IPS-15b (cell line): ENCODE data around the gene LIAS.
"Not testable (repeated sequence)": the region's sequence is repeated elsewhere in the genome, so short reads cannot be mapped to it uniquely, and the experiment has no call there.

Source experiments
- H3K27me3 ChIP-seq: one replicate; pipeline ENCODE4 v1.6.1; 2013; ENCODE audit warnings: low read length; ENCODE audit not compliant: control insufficient read depth, insufficient read depth
- H3K36me3 ChIP-seq: one replicate; pipeline ENCODE4 v1.6.1; 2013; ENCODE audit warnings: low read length; ENCODE audit not compliant: control insufficient read depth, insufficient read depth
- H3K4me1 ChIP-seq: one replicate; pipeline ENCODE4 v1.6.1; 2013; ENCODE audit warnings: mild to moderate bottlenecking, low read length; ENCODE audit not compliant: control insufficient read depth, insufficient read depth
- H3K4me3 ChIP-seq: one replicate; pipeline ENCODE4 v1.5.1; 2013; ENCODE audit warnings: low read depth, low read length
- H3K9ac ChIP-seq: one replicate; pipeline ENCODE4 v1.6.1; 2013; ENCODE audit warnings: low read depth, mild to moderate bottlenecking, low read length
- H3K9me3 ChIP-seq: one replicate; pipeline ENCODE4 v1.6.1; 2013; ENCODE audit warnings: mild to moderate bottlenecking, low read length; ENCODE audit not compliant: control insufficient read depth, insufficient read depth

The LIAS gene

GRCh38 chr4:39458505-39459300 is at the start of gene LIAS, which contains the start of gene RPL9:
Gene LIAS (plus strand): TSS chr4:39459056. CDS start chr4:39459118, 62 bp downstream.
Gene RPL9 (minus strand): TSS chr4:39458922. CDS start chr4:39458439, 483 bp downstream.
- H3K9me3 ChIP-seq = no peaks in the 10 kb centered on the region
- H3K9ac ChIP-seq = peak within 1 kb of the TSS; percentile 100
- H3K4me1 ChIP-seq = peaks cover 2% of the 10 kb centered on the region
- peaks cover 25% of the 10 kb centered on the region for H3K36me3 ChIP-seq
- H3K4me3 ChIP-seq = peak within 1 kb of the TSS; percentile 86
- H3K27me3 ChIP-seq = no peaks in the 10 kb centered on the region

GRCh38 chr4:39410415-39410814 is 48.4 kb upstream of the LIAS start:
- Histone ChIP-seq H3K4me1 (no peaks in the 10 kb centered on the region), H3K36me3 (no peaks in the 10 kb centered on the region), H3K9ac (no peak overlapping the region), H3K4me3 (no peak overlapping the region), H3K9me3 (no peaks in the 10 kb centered on the region), H3K27me3 (no peaks in the 10 kb centered on the region)

DNA sequence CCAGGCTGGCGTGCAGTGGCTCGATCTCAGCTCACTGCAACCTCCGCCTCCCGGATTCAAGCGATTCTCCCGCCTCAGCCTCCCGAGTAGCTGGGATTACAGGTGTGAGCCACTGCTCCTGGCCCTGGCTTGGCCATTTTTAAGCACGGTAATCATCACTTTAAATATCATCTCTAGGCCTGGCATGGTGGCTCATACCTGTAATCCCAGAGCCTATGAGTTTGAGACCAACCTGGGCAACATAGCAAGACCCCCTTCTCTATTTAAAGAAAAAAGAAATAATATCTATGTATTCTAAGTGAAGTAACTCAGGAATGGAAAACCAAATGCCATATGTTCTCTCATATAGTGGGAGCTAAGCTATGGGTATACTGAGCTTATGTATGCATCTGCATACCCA is 47.3 kb upstream of the LIAS start:
- not testable (repeated sequence) for H3K9me3 ChIP-seq, H3K4me3 ChIP-seq, H3K9ac ChIP-seq, H3K4me1 ChIP-seq, H3K27me3 ChIP-seq, H3K36me3 ChIP-seq

DNA sequence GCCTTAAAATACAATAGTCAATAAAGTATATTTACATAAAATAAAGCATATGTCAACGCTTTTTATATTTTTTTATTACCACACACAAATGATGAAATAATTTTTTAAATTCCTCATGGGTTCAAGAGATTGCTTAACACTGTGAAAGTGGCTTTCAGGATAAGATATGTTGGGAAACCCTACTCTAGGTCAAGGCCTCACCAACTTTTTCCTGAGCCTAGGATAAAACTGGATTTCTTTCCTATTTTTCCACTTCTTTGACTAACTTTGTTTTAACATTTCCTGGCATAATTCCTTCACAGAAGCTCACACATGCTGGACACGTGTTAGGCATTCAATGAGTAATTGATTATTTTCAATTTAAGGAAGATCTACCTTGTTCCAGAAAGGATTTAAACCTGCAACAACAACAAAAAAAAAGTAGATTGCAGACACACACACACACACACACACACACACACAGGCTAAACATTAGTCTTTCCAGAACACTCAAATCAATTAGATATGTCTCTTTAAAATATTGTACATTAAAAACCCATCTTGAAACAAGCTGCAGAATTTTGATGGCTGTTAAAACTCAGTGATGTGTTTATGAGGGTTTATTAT is 43.1 kb upstream of the LIAS start:
- H3K36me3 ChIP-seq = no peaks in the 10 kb centered on the region
- no peaks in the 10 kb centered on the region for H3K9me3 ChIP-seq
- H3K27me3 ChIP-seq = no peaks in the 10 kb centered on the region
- no peak overlapping the region for H3K9ac ChIP-seq
- no peak overlapping the region for H3K4me3 ChIP-seq
- H3K4me1 ChIP-seq = no peaks in the 10 kb centered on the region

DNA sequence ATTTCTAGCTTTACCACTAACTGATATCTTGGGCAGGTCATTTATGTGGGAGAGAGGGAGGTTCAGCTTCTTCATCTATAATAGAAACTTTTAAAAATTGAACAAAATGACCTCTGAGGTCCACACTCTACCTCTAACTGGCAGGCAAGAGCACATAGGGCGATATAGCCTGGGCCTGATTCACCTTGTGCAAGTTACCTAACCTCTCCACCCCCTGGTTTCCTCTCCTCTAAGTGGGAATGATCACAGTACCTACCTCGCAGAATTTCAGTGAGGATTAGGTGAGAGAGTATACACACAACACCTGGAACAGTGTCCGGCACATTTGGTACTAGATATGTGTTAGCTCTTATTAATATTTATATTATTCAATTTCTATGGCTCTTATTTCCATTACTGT is 36.6 kb upstream of the LIAS start:
- no peaks in the 10 kb centered on the region for H3K9me3 ChIP-seq
- H3K27me3 ChIP-seq = no peaks in the 10 kb centered on the region
- H3K4me1 ChIP-seq = no peaks in the 10 kb centered on the region
- no peaks in the 10 kb centered on the region for H3K36me3 ChIP-seq
- no peak overlapping the region for H3K4me3 ChIP-seq
- no peak overlapping the region for H3K9ac ChIP-seq

- not testable (repeated sequence) for H3K9ac ChIP-seq, H3K9me3 ChIP-seq, H3K4me1 ChIP-seq, H3K4me3 ChIP-seq, H3K27me3 ChIP-seq, H3K36me3 ChIP-seq
These were observed 33.6 kb upstream of the LIAS start for GRCh38 chr4:39425297-39425696.

GRCh38 chr4:39426728-39427127 is 32.1 kb upstream of the LIAS start:
- Histone ChIP-seq H3K4me1 (no peaks in the 10 kb centered on the region), H3K9me3 (no peaks in the 10 kb centered on the region), H3K36me3 (no peaks in the 10 kb centered on the region), H3K9ac (no peak overlapping the region), H3K27me3 (no peaks in the 10 kb centered on the region), H3K4me3 (no peak overlapping the region)

GRCh38 chr4:39427520-39428114 is 31.2 kb upstream of the LIAS start:
- Histone ChIP-seq H3K9me3 (no peaks in the 10 kb centered on the region), H3K36me3 (no peaks in the 10 kb centered on the region), H3K27me3 (no peaks in the 10 kb centered on the region), H3K4me3 (no peak overlapping the region), H3K9ac (no peak overlapping the region), H3K4me1 (no peaks in the 10 kb centered on the region)

DNA sequence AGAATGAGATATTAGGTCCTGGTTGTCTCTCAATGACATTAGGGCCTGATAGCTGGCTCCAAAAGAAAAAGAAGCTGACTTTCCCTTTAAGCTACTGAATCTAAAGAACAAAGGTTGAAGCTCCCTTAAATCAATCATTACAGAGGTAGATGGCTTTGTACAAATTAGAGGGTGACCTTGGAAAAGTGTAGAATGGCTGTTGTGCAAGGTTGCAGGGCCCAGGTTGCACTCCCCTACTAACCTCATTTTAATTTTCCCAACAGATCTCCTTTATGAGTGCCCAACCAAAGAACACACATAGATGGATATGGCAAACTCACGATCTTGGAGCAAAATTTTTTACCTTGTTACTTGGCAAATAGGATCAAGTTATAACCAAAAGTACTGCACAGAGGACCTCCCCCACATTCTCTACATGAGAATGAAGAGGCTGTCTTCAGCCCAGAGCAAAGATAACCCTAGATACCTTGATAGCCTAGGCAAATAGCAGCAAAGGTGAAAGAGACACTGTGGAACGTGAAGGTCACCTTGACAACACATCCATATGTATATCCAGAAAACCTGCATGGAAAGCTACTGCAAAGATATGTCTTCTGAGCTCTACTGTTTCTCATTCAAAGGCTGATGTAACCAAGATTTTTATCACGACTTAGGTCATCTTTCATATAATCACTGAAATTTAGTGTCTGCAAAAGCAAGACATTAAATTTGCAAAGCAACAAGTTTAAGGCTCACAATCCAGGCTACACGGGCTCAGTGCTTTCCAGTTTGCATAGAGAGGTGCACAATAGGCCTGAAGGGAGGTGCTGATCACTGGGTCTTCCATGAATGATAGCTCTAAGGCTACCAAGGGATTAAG is 29.2 kb upstream of the LIAS start:
- no peak overlapping the region for H3K9ac ChIP-seq
- H3K4me3 ChIP-seq = no peak overlapping the region
- no peaks in the 10 kb centered on the region for H3K36me3 ChIP-seq
- no peaks in the 10 kb centered on the region for H3K4me1 ChIP-seq
- no peaks in the 10 kb centered on the region for H3K9me3 ChIP-seq
- H3K27me3 ChIP-seq = no peaks in the 10 kb centered on the region

DNA sequence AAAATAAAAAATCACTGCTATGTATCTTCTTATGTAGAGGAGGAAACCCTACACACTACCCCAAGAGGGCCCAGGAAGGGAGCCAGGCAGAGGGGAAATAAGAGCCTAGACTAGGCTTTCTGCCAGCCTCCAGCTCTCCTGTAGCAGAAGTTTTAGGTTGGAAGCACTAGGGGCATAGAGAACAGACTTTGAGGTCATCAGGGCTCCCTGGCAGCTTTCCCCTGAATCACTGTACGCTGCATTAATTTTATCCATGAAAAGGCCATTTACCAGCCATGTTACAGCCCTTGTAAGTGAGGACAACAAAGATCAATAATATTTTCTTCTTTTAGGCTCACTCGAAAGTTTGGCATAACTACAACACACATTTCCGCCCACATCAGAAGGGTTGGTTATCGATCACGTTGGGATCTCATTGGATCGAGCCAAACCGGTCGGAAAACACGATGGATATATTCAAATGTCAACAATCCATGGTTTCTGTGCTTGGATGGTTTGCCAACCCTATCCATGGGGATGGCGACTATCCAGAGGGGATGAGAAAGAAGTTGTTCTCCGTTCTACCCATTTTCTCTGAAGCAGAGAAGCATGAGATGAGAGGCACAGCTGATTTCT is 24.9 kb upstream of the LIAS start:
- Histone ChIP-seq H3K36me3 (no peaks in the 10 kb centered on the region), H3K4me1 (no peaks in the 10 kb centered on the region), H3K4me3 (no peak overlapping the region), H3K27me3 (no peaks in the 10 kb centered on the region), H3K9ac (no peak overlapping the region), H3K9me3 (no peaks in the 10 kb centered on the region)
